AG04449 (cell line): ENCODE measurements around the gene SLC9A9.

Source experiments
- CTCF ChIA-PET: fragments of 350-600 bp; formaldehyde crosslinking; extraction: SDS; loops from one replicate; lab custom pipeline; 2021; ENCODE audit warnings: antibody characterized with exemption; lab: Yijun Ruan, JAX
- POLR2A ChIA-PET: fragments of 400-600, 350-600 bp; formaldehyde crosslinking; extraction: SDS; loops from one replicate; lab custom pipeline; 2020; ENCODE audit warnings: antibody characterized with exemption, inconsistent platforms; lab: Yijun Ruan, JAX
- DNase-seq: peaks from one replicate; pipeline ENCODE4 v3.0.0-alpha.2; 2010; ENCODE audit warnings: low read depth, low spot score
- H3K4me3 ChIP-seq: 2 replicates; pipeline ENCODE4 v1.5.1; 2011; ENCODE audit warnings: low read depth, mild to moderate bottlenecking, control low read depth, low read length
- CTCF ChIP-seq: IDR thresholded peaks from one replicate; pipeline ENCODE4 v1.5.1; 2011; ENCODE audit warnings: mild to moderate bottlenecking, moderate library complexity, low read length, control low read depth, inconsistent platforms; ENCODE audit not compliant: insufficient read depth; ENCODE audit errors: missing control alignments

SLC9A9 gene

GRCh38 chr3:143612541-143612940 is 235.7 kb downstream of the SLC9A9 start:
- TF ChIP-seq CTCF, result no peak
- H3K4me3 ChIP-seq, result no peak overlapping the region
- ChIA-PET POLR2A (no interaction called here), CTCF (no interaction called here)
- DNase-seq, result no peak

- ChIA-PET CTCF (no interaction called here), POLR2A (no interaction called here)
- DNase-seq, result peak; percentile 21
- no peak overlapping the region for H3K4me3 ChIP-seq
- TF ChIP-seq CTCF, result no peak
Measured at GRCh38 chr3:143608966-143609365, 239.3 kb downstream of the SLC9A9 start.

DNA sequence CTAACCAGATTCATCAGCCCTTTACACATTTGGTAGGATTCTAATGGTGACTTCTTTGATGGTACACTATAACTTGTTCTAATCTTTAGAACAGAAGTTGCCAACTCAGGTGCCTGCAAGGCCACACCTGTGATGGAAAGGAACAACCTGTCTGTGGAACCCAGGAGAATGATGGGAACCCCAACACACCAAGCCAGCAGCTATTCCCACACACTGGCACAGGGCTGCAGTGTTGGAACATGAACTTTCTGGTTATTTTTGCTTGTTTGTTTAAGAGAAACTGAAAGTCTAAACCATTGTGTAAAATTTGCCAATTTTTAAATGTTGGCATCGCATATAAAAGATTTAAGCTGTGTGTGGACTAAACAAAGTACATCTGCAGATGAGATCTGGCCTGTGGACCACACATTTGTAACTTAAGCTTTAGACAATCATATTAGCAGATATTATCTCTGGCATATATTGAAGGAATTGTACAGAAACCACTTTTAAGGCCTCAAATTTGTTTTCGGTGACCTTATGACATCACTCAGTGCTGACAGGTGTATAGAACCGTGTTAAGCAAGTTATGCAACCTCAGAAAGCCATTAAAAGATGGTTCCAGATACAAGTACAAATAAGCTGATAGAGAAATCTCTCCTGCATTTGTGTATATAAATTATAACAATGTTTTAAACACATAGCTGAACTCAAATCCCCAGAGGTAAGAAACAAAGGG is 242.9 kb downstream of the SLC9A9 start:
- ChIA-PET CTCF (no interaction called here), POLR2A (no interaction called here)

DNA sequence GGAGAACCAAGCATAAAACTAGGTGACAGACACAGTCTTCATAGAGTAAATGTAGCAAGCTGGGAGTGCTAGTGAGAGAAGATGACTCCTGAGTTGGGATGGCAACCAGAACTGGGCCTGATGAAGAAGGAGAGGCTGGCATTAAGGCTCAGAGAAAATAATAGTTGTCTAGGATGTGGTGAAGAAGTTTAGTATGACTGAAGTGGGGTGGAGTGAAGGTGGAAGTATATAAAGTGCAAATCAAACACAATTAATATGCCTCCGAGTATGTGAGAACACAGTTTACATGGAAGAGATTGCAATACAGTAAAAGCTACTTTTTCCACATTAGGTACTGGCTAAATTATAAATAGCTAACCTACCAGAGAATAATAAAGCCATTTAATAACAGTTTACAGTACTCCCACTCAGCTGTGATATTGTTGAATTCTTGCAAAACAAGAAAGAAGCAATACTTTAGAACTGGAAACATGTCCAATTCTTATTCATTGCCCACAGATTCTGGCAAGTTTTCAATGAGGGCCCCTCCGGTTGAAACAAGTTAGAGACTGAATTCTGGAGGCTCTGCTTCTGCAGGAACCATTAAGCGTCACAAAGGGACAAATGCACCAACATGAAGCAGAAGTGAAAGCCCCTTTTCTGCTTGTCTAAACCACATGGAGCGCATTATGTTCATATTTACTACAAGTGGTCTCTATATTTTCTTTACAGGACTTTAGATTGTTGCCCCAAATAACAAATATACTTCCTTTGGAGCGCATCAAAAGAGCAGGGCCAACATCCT is 243.7 kb downstream of the SLC9A9 start:
- H3K4me3 ChIP-seq, result no peak overlapping the region
- POLR2A ChIA-PET, result no interaction called here
- CTCF ChIA-PET, result no interaction called here
- no peak for DNase-seq
- TF ChIP-seq CTCF, result no peak

More for the DNA sequence above, 242.9 kb downstream of the SLC9A9 start:
- no peak for DNase-seq
- no peak overlapping the region for H3K4me3 ChIP-seq
- TF ChIP-seq CTCF, result no peak

DNA sequence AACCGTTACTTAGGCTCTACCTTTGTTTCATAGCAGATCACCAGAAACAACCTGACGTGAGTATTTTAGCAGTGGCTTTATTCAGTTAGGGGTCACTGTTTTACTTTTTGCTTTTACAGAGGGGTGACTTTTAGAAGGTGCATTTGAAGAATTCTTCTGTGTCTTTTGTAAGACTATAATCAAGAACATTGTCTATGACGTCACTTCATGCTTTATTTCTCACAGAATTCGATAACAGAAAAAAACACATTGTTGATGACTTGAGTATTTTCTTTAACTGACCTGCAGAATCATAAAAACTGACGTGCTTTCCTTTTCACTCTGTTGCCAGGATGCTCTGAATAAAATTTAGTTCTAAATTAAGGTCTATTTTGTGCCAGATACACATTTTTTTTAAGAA is 244.5 kb downstream of the SLC9A9 start:
- H3K4me3 ChIP-seq, result no peak overlapping the region
- ChIA-PET CTCF (no interaction called here), POLR2A (no interaction called here)
- TF ChIP-seq CTCF, result no peak
- no peak for DNase-seq

- CTCF ChIA-PET, result no interaction called here
- POLR2A ChIA-PET, result no interaction called here
- TF ChIP-seq CTCF, result no peak
- no peak for DNase-seq
- no peak overlapping the region for H3K4me3 ChIP-seq
Measured at GRCh38 chr3:143601723-143602484, 246.4 kb downstream of the SLC9A9 start.
